ENCODE measurements around the gene TIMD4.
A peak's percentile ranks its signal among the peaks of the same experiment; 100 is the strongest.
"Not testable (repeated sequence)": the region's sequence is repeated elsewhere in the genome, so short reads cannot be mapped to it uniquely, and the experiment has no call there.

The TIMD4 gene

DNA sequence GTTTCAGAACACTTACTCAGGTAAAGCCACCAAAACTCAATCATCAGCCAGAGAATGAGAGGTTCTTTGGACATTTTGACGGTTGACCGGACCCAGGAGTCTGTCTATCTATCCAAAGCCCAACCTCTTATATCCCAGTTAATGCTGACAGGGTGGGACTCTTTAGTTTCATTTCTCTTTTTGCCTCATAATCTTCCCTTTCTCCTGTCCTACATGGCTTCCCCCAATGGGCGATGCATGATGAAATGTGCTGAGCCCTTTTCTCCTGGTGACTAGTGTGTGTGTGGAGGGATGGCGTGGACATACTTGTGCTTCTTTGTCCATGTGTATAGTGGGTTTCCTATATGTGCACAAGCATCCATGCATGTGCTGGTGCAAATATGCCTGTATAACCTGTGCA is at the start of gene TIMD4:
Gene TIMD4 (minus strand): TSS at position 102 of the 400 bp plus-strand sequence. CDS start 28 bp downstream, at position 74.
- DNase-seq (ENCODE audit: low read depth in 2 of 2): no peak

DNA sequence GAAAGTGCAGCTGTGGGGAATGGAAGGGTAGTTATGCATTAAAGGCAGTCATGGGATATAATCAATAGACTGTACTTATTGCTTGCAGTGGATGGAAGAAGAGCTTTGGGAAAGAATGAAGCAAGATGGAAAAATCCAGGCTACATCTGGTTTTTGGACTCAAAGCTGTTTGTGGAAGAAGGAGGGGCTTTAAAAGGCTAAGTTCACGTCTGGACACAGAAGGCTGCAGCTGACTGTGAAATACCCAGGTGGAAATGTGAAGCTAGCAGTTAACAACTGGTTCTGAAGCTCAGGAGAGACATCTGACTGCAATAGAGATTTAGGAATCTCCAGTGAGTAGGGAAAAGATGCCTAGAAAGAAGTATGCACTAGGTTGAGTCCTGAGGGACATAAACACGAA is 43.2 kb upstream of the TIMD4 start:
- DNase-seq (ENCODE audit: low read depth in 2 of 2): no peak

DNA sequence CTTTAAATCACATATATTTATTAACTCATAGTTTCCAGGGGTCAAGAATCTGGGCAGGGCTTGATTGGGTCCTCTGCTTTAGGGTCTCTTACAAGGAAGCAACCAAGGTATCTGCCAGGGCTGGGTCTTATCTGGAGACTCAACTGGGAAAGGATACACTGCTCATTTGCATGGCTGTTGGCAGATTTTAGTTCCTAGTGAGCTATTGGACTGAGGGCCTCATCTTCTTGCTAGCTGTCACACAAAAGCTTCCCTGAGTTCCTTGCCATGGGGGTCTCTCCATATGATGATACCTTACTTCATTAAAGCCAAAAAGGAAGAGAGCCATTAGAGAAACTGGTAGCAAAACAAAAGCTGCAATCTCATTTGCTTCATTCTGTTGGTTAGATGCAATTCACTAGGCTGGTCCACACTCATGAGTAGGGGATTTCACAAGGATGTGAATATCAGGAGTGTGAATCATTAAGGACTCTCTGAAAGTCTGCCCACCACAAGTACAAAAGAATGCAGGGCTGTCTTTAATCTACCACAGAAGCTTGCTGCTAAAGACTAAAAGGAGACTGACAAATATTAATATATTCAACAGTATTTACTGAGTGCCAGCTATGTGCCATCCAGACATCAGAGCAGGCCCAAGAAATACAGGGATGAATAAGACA is 42.0 kb upstream of the TIMD4 start:
- no peak for DNase-seq (ENCODE audit: low read depth in 2 of 2)

DNA sequence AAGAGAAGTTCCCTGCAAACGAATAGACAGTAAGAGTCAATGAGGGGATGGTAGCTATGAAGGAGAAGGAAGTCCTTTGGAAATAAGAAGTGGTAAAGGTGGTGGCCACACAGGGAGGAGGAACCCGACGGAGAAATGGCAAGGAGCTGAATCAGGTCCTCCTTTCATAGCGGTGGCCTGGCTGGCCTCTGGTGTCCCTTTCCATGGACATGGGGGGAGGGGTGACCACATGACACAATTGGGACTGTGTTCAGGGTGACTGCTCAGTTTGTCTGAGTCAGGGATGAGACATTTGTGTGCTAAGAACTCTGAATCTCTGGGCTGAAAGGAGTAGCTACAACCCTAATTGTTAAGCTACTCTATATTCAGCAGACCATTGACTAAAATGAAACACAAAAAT is 28.7 kb upstream of the TIMD4 start:
- DNase-seq (ENCODE audit: low read depth in 2 of 2): no peak

GRCh38 chr5:156984064-156984463 is 21.0 kb upstream of the TIMD4 start:
- no peak for DNase-seq (ENCODE audit: low read depth in 2 of 2)

DNA sequence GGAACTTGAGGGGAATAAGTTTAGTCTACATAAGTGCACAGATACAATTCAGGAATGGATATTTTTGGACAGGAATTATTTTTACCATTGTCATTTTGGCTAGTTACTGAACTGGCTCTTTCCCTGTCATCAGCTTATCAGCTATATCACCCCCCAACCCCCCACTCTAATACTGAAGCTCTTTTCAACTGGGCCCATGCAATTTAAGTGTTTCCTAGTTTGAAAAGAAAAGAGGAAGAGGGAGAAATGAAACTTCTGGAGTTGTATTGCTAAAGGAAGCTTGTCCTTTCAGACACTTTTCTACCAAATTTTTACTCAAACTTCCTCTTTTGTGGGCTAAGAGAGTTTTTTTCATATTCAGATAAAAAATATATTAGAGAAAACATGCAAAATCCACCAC is 18.5 kb upstream of the TIMD4 start:
- DNase-seq (ENCODE audit: low read depth in 2 of 2): no peak

DNA sequence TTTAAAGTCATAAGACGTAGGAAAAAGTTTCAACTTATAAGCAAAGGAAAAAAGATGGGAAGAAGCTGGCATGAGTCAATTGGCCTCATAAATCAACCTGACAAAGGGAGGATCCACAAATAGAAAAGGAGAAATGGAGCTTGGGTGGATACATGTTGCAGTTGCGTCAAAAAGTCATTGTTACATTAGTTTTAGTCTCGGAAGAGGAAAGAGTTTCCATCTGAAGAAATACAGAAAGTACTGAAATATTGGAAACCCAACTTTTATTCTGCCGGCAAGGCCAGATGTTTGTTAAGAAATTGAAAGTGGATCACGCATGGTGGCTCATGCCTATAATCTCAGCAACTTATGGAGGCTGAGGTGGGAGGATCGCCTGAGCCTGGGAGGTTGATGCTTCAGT is 11.3 kb upstream of the TIMD4 start:
- no peak for DNase-seq (ENCODE audit: low read depth in 2 of 2)

DNA sequence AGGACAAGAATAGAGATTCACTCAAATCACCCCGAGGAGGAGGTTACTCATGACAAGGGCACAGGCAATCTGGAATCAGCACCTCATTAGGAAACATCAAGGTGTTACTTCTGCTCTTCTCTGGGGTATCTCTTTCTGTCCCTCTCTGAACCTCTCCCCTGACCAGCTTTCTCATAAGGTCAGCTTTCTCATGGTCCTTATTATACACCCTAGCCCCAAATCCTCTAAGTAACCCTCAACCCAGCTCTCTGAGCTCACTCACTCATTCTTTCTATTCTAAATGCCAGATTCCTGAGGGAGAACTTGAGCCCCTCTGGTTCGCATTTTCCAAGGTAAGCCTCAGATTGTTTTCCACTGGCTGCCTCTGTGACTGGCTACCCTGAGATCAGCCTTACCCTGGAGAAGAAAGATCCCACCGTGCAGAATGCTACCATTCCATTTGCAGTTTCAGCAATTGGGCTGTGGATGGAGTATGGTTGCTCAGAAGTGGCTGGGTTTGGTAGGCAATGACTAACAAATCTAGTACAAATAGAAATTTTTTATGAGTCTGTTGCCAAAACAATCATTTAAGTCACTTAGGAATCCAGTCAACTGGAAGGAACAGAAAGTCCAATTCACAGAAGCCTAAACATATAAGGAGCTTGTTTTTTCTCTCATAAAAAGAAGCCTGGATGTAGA is 9.0 kb upstream of the TIMD4 start:
- no peak for DNase-seq (ENCODE audit: low read depth in 2 of 2)

GRCh38 chr5:156971415-156971814 is 8.4 kb upstream of the TIMD4 start:
- DNase-seq (ENCODE audit: low read depth in 2 of 2): no peak

DNA sequence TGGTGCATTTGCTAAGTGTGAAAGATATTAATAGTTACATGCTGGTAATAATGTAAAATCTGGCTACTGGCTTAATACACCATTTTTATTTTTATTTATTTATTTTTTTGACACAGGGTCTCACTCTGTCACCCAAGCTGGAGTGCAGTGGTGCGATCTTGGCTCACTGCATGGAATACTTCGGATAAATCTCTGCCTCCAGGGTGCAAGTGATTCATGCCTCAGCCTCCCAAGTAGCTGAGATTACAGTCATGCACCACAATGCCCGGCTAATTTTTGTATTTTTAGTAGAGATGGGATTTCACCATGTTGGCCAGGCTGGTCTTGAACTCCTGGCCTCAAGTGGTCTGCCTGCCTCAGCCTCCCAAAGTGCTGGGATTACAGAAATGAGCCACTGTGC is 4.4 kb upstream of the TIMD4 start:
- DNase-seq (ENCODE audit: low read depth in 2 of 2): not testable (repeated sequence)

DNA sequence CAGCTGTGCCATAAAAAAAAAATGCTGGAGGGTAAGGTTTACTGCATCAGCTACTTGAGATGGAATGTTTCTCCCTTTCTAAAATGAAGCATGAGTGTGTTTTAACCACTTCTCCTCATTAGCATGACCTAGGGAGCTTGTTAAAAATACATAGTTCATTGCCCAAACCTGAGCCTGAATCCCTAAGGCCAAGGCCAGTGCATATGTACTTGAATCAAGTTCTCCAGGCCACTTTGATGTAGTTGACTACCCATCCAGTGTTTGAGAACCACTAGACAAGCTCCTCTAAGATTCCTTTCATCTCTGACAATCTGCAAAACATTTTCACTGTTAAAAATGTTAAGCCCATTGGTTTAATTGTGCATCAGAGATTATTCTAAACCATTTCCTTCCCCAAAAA is 6.7 kb downstream of the TIMD4 start:
- DNase-seq (ENCODE audit: low read depth in 2 of 2): no peak

DNA sequence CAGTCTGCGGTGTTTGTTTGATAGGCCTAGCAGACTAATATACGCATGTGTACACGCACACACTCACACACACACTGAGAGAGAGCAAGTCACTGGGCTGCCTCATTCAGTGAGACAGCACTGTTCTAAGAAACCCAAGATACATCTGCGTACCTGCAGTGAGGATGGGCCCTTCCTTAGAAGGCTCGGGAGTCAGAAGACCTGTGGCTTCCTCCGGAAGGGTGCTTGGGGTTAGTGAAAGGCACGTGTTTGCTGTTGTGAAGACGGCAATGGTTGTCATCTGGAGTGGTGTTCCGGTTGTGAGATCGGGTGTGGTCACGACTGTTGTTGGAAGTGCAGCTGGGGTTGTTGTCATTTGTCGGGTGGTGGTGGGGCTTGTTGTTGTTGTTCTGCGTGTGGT is 11.7 kb downstream of the TIMD4 start:
- DNase-seq (ENCODE audit: low read depth in 2 of 2): no peak

DNA sequence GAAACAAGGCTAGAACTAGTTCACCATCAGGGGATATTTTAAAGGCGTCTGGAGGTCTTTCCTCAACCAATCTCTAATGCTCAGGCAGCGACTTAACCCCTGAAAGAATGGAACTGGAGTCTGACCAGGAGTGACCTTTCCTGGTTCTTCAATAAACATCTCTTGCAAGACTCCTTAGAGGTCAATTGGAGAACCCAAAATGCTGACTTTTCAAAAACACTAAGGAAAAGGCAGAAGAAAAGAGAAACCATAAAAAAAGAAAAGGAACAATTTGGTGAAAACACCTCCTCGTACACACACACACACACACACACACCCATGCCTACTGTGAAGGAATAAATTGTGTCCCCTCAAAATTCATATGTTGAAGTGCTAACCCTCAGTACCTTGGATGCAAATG is 12.3 kb downstream of the TIMD4 start:
- no peak for DNase-seq (ENCODE audit: low read depth in 2 of 2)

- no peak for DNase-seq (ENCODE audit: low read depth in 2 of 2)
These were observed 13.6 kb downstream of the TIMD4 start for GRCh38 chr5:156949424-156949823.

DNA sequence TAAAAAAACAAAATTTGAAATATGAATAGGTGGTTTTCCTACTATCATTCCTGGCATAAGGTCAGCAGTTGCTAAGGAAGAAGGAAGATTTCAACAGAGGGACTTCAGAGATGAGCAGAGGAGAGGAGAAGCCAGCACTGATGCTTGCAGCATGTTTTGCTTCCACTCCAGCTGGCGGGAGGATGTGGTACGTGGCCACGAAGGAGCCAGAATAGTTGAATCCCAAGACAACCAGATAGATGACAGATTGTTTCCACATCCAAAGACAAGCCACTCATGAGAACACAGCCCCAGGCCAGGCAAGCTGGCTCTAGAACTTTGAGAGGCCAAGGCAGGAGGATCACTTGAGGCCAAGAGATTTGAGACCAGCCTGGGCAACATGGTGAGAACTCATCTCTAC is 15.1 kb downstream of the TIMD4 start:
- no peak for DNase-seq (ENCODE audit: low read depth in 2 of 2)

DNA sequence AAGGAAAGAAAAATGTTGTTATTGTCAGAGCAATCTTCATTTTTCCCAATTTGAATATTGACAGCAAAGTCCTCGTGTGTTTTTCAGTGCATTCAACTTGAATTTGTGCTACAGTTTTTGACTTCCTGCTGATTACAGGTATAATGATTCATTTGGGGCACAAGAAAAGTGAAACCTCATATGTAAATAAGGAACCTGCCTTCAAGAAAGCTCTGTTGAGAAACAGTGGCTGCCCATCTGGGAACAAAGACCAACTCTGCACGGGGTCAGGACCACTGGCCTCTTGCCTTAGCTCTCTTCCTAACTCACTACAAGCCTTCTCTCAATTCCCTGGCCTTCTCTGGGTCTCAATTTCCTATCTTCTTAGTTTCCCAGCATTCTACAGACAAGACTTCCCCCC is 21.0 kb downstream of the TIMD4 start:
- no peak for DNase-seq (ENCODE audit: low read depth in 2 of 2)

DNA sequence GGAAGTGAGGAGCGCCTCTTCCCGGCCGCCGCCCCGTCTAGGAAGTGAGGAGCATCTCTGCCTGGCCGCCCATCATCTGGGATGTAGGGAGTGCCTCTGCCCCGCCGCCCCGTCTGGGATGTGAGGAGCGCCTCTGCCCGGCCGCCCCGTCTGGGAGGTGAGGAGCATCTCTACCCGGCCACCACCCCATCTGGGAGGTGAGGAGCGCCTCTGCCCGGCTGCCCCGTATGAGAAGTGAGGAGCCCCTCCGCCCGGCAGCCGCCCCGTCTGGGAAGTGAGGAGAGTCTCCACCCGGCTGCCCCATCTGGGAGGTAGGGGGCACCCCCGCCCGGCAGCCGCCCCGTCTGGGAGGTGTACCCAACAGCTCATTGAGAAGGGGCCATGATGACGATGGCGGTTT is 22.6 kb downstream of the TIMD4 start:
- DNase-seq (ENCODE audit: low read depth in 2 of 2): not testable (repeated sequence)

- no peak for DNase-seq (ENCODE audit: low read depth in 2 of 2)
These were observed 26.1 kb downstream of the TIMD4 start for GRCh38 chr5:156936972-156937371.

GRCh38 chr5:156934450-156935211 is 28.4 kb downstream of the TIMD4 start:
- DNase-seq (ENCODE audit: low read depth in 2 of 2): peak; percentile 43 to 49

- DNase-seq (ENCODE audit: low read depth in 2 of 2): no peak
These were observed 33.6 kb downstream of the TIMD4 start for GRCh38 chr5:156929366-156929948.

GRCh38 chr5:156927545-156927944 is 35.5 kb downstream of the TIMD4 start:
- no peak for DNase-seq (ENCODE audit: low read depth in 2 of 2)

DNA sequence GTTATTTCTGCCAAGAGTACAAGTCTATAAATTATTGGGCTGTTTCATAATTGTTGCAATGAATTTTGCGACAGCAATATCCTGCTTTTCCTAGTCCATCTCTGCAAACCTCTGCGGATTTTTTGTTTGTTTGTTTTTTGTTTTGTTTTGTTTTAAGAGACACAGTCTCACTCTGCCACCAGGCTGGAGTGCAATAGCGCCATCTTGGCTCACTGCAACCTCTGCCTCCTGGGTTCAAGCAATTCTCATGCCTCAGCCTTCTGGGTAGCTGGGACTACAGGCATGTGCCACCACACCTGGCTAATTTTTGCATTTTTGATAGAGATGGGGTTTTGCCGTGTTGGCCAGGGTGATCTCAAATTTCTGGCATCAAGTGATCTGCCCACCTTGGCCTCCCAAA is 37.3 kb downstream of the TIMD4 start:
- DNase-seq (ENCODE audit: low read depth in 2 of 2): not testable (repeated sequence)
